Kasumi-1 (cell line): ENCODE results near the gene RBPJL.

ENCODE experiments used
- DNase-seq, 2 experiments: peaks; one replicate each; lab custom pipeline; 2025; lab: John Stamatoyannopoulos, UW

Gene RBPJL

GRCh38 chr20:45293041-45294002 is 13.3 kb upstream of the RBPJL start:
- DNase-seq = peak; percentile 34 to 51

GRCh38 chr20:45294003-45294368 is 12.7 kb upstream of the RBPJL start:
- DNase-seq = no peak

- no peak for DNase-seq
Observed at GRCh38 chr20:45294659-45295058, 12.0 kb upstream of the RBPJL start.

GRCh38 chr20:45297786-45298497 is 8.7 kb upstream of the RBPJL start:
- DNase-seq = no peak

GRCh38 chr20:45299786-45300185 is 6.9 kb upstream of the RBPJL start:
- no peak for DNase-seq

- peak; percentile 15 to 37 for DNase-seq
Observed at GRCh38 chr20:45300961-45301360, 5.7 kb upstream of the RBPJL start.

GRCh38 chr20:45301824-45302271 is 4.8 kb upstream of the RBPJL start:
- DNase-seq = no peak

GRCh38 chr20:45303586-45304463 is 2.8 kb upstream of the RBPJL start:
- no peak for DNase-seq

- no peak for DNase-seq
Observed at GRCh38 chr20:45304464-45304999, 2.1 kb upstream of the RBPJL start.

GRCh38 chr20:45305262-45305661 is 1.4 kb upstream of the RBPJL start:
- DNase-seq = no peak

GRCh38 chr20:45307076-45307640 is 518 bp downstream of the RBPJL start:
- no peak for DNase-seq

- DNase-seq = no peak
Observed at GRCh38 chr20:45308117-45308778, 1.6 kb downstream of the RBPJL start, which contains the start of gene MATN4. TSS of gene MATN4 (minus strand) at chr20:45308299. CDS start at chr20:45305582, 2,717 bp downstream.

- no peak for DNase-seq
Observed at GRCh38 chr20:45309075-45309474, 2.4 kb downstream of the RBPJL start.

- DNase-seq = peak; percentile 30 to 46
Observed at GRCh38 chr20:45311589-45312211, 5.1 kb downstream of the RBPJL start.

- no peak for DNase-seq
Observed at GRCh38 chr20:45312241-45312640, 5.6 kb downstream of the RBPJL start.

GRCh38 chr20:45313065-45313695 is 6.5 kb downstream of the RBPJL start:
- DNase-seq = no peak

- DNase-seq = no peak
Observed at GRCh38 chr20:45313943-45314342, 7.3 kb downstream of the RBPJL start.

GRCh38 chr20:45315672-45316071 is 9.0 kb downstream of the RBPJL start:
- no peak for DNase-seq

GRCh38 chr20:45316150-45317080 is 9.8 kb downstream of the RBPJL start:
- no peak for DNase-seq
